Vagina (tissue), 2 donors: ENCODE results near the gene PRR23B.

Experiments used
- POLR2A ChIP-seq, 2 donors: fragments of 450-650 bp; IDR thresholded peaks; one replicate each; pipeline ENCODE4 v1.6.1; 2017; ENCODE audit warnings: antibody characterized with exemption in 2 of 2, mild to moderate bottlenecking in 2 of 2, moderate library complexity in 2 of 2
- TF ChIP-seq, protein P1 (sequence below), 3 experiments: fragments of 450-650 bp in 2 of 3; fragments of 200-600 bp in 1 of 3; sonication (generic) in 1 of 3; IDR thresholded peaks; one replicate each; pipeline ENCODE4 v1.5.1; 2017 to 2019; ENCODE audit warnings: antibody characterized with exemption in 3 of 3, mild to moderate bottlenecking in 2 of 3, moderate library complexity in 2 of 3

DNA sequence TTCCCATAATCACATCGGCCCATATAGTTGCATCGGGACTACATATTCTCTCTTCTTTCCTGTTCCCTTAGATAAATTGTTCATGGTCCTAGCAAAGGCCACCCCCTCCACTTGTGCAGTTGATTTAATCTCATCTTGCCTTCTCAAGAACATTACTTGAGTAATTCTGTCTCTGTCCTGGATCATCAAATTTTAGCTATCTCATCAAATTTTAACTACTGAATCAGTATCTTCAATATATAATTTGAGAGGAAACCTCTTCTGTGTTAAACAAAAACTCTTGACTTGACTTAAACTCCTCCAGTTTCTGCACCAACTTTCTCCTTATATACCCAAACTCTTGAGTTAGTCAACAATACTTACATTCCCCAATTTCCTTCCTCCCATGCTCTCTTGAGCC lies 4.2 kb upstream of the PRR23B start:
- TF ChIP-seq, protein P1, sequence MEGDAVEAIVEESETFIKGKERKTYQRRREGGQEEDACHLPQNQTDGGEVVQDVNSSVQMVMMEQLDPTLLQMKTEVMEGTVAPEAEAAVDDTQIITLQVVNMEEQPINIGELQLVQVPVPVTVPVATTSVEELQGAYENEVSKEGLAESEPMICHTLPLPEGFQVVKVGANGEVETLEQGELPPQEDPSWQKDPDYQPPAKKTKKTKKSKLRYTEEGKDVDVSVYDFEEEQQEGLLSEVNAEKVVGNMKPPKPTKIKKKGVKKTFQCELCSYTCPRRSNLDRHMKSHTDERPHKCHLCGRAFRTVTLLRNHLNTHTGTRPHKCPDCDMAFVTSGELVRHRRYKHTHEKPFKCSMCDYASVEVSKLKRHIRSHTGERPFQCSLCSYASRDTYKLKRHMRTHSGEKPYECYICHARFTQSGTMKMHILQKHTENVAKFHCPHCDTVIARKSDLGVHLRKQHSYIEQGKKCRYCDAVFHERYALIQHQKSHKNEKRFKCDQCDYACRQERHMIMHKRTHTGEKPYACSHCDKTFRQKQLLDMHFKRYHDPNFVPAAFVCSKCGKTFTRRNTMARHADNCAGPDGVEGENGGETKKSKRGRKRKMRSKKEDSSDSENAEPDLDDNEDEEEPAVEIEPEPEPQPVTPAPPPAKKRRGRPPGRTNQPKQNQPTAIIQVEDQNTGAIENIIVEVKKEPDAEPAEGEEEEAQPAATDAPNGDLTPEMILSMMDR (IDR thresholded peaks at IDR 0.05): no peak
- no peak for TF ChIP-seq POLR2A (IDR thresholded peaks at IDR 0.05)
